ENCODE results near the gene MED13L.

DNA sequence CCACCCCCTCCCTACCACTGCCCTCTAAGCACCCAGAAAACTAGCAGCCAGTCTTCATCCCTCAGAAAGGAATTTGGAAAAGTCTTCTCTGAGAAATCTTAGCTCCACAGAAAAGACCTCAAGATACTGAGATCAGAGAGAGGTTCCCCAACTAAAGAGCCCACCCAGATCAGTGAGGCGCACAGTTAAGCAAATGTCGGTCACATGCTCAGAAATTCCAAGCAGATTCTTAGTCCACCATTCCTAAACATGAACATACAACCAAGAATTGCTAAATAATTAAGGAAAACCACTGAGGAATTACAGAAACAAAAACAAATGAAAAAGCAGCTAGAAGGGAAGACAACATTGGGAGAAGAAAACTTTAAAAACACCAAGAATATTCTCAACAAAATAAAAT, 32.3 kb downstream of the MED13L start:
- TF ChIP-seq CTCF (conservative IDR thresholded peaks at IDR 0.05 in 1 of 2, IDR thresholded peaks at IDR 0.05 in 1 of 2; ENCODE audit: low read depth in 1 of 2, low read length in 2 of 2) (no peak), EZH2 (IDR thresholded peaks at IDR 0.05; ENCODE audit: low read length, missing control alignments) (no peak)
